Fibroblast of skin of right quadriceps (primary cell): Measurements from ENCODE around the gene MRAS.
"Not testable (repeated sequence)": the region's sequence is repeated elsewhere in the genome, so short reads cannot be mapped to it uniquely, and the experiment has no call there.

ENCODE experiments used
- DNase-seq: peaks from one replicate; pipeline ENCODE4 v3.0.0-alpha.2; 2013

The MRAS gene

GRCh38 chr3:138394156-138394555, 45.8 kb downstream of the MRAS start:
- DNase-seq: no peak

GRCh38 chr3:138394686-138395085, 46.3 kb downstream of the MRAS start:
- no peak for DNase-seq

- DNase-seq: no peak
These were observed 47.7 kb downstream of the MRAS start for GRCh38 chr3:138395865-138396751.

- no peak for DNase-seq
These were observed 48.5 kb downstream of the MRAS start for GRCh38 chr3:138396752-138397410.

- DNase-seq: no peak
These were observed 49.6 kb downstream of the MRAS start for GRCh38 chr3:138397983-138398382.

- DNase-seq: no peak
These were observed 50.6 kb downstream of the MRAS start for GRCh38 chr3:138398791-138399575.

GRCh38 chr3:138399766-138400165, 51.4 kb downstream of the MRAS start:
- DNase-seq: no peak

- no peak for DNase-seq
These were observed 52.3 kb downstream of the MRAS start for GRCh38 chr3:138400651-138401070.

- no peak for DNase-seq
These were observed 53.5 kb downstream of the MRAS start for GRCh38 chr3:138401834-138402233.

- DNase-seq: no peak
These were observed 55.7 kb downstream of the MRAS start for GRCh38 chr3:138404121-138404520.

GRCh38 chr3:138405001-138405400, 56.6 kb downstream of the MRAS start:
- DNase-seq: no peak

- no peak for DNase-seq
These were observed 57.1 kb downstream of the MRAS start for GRCh38 chr3:138405486-138405885.

GRCh38 chr3:138406606-138407005, 58.2 kb downstream of the MRAS start:
- DNase-seq: no peak

GRCh38 chr3:138407236-138407907, 59.0 kb downstream of the MRAS start:
- DNase-seq: no peak

- DNase-seq: peak; percentile 38
These were observed 60.6 kb downstream of the MRAS start for GRCh38 chr3:138408751-138409570.

- DNase-seq: peak; percentile 42
These were observed 64.6 kb downstream of the MRAS start for GRCh38 chr3:138412821-138413551.

- DNase-seq: not testable (repeated sequence)
These were observed 67.9 kb downstream of the MRAS start for GRCh38 chr3:138416236-138416635.

- peak; percentile 78 for DNase-seq
These were observed 69.2 kb downstream of the MRAS start for GRCh38 chr3:138417559-138417982.

GRCh38 chr3:138418601-138419206, 70.3 kb downstream of the MRAS start:
- no peak for DNase-seq

GRCh38 chr3:138423316-138423715, 74.9 kb downstream of the MRAS start:
- no peak for DNase-seq

- DNase-seq: no peak
These were observed 75.9 kb downstream of the MRAS start for GRCh38 chr3:138424323-138424722.
